ENCODE results near the gene PPM1K. TPM values are rescaled to one million over a fixed set of nuclear protein-coding genes. Genes with fewer than 3 reads are reported as not detected.
A peak's percentile ranks its signal among the peaks of the same experiment; 100 is the strongest.

PPM1K gene
- total RNA-seq (10 to 100 TPM; 10.7 to 21.7 (median 15.6) TPM), polyA plus RNA-seq (10 to 100 TPM in 1 of 2 donors, 1 to 10 TPM in 1; 4.4 to 11.7 TPM)

- DNase-seq: peak; percentile 100
- WGBS, 2 donors: 0 to 1% methylated on average over 53 to 55 of the region's 55 CpGs
- FAIRE-seq: peak; percentile 98
- Histone ChIP-seq H3K27me3 (no peaks in the 10 kb centered on the region), H3K4me1 (peaks cover 0 to 30% (median 16%) of the 10 kb centered on the region in 3 donors), H3K27ac (peak within 1 kb of the TSS; percentile 96 to 99 (median 98)), H3K36me3 (no peaks in the 10 kb centered on the region), H3K4me3 (peak within 1 kb of the TSS; percentile 38 to 65 (median 62)), H3K9me3 (no peaks in the 10 kb centered on the region)
- intact Hi-C loops (cut with DNase I): no loop called here
- ATAC-seq: peak; percentile 90 to 96 (median 91)
- peak in 1 of 4 donors; percentile 16 for TF ChIP-seq CTCF (IDR thresholded peaks at IDR 0.05)
Observed at GRCh38 chr4:88284439-88285234, at the start of gene PPM1K. Gene PPM1K, minus strand, starts transcription at chr4:88284561. Its CDS starts 5,978 bp downstream, at chr4:88278583.

GRCh38 chr4:88333741-88334405 is 49.5 kb upstream of the PPM1K start:
- ATAC-seq: no peak

GRCh38 chr4:88327665-88328064 is 43.3 kb upstream of the PPM1K start:
- no peak for TF ChIP-seq CTCF (IDR thresholded peaks at IDR 0.05)

More at GRCh38 chr4:88333741-88334405, 49.5 kb upstream of the PPM1K start:
- FAIRE-seq (no peak), DNase-seq (no peak)
- no peak for TF ChIP-seq CTCF (IDR thresholded peaks at IDR 0.05)
- H3K9me3 ChIP-seq: no peaks in the 10 kb centered on the region
- no peaks in the 10 kb centered on the region for H3K4me1 ChIP-seq
- H3K36me3 ChIP-seq: no peaks in the 10 kb centered on the region
- H3K27ac ChIP-seq: no peak overlapping the region
- intact Hi-C loops (cut with DNase I): no loop called here
- no peaks in the 10 kb centered on the region for H3K27me3 ChIP-seq
- 100% methylated on average over 1 of the region's 1 CpG for WGBS, 2 donors
- no peak overlapping the region for H3K4me3 ChIP-seq

GRCh38 chr4:88320780-88321373 is 36.5 kb upstream of the PPM1K start:
- intact Hi-C loops (cut with DNase I): no loop called here
- Histone ChIP-seq H3K27ac (no peak overlapping the region), H3K4me1 (peaks cover 0 to 4% (median 2%) of the 10 kb centered on the region in 3 donors), H3K27me3 (no peaks in the 10 kb centered on the region), H3K9me3 (no peaks in the 10 kb centered on the region), H3K4me3 (no peak overlapping the region), H3K36me3 (no peaks in the 10 kb centered on the region)
- TF ChIP-seq CTCF (IDR thresholded peaks at IDR 0.05): no peak
- FAIRE-seq (no peak), ATAC-seq (peak in 2 of 4 donors; percentile 69 to 88), DNase-seq (peak in 1 of 6 donors; percentile 32)
- WGBS, 2 donors: 44 to 52% methylated on average over 5 of the region's 5 CpGs

More at GRCh38 chr4:88327665-88328064, 43.3 kb upstream of the PPM1K start:
- FAIRE-seq (no peak), DNase-seq (no peak), ATAC-seq (no peak)
- Histone ChIP-seq H3K4me1 (no peaks in the 10 kb centered on the region), H3K27me3 (no peaks in the 10 kb centered on the region), H3K36me3 (no peaks in the 10 kb centered on the region), H3K4me3 (no peak overlapping the region), H3K27ac (no peak overlapping the region), H3K9me3 (no peaks in the 10 kb centered on the region)
- intact Hi-C loops (cut with DNase I): no loop called here
- WGBS, 2 donors: 68 to 70% methylated on average over 1 of the region's 1 CpG
